Raji (cell line): ENCODE measurements around the gene C17orf100.

Experiments used
- POLR2A ChIP-seq: IDR thresholded peaks from 2 replicates; pipeline ENCODE4 v1.6.1; 2011; ENCODE audit warnings: low read depth, low read length, control low read depth; ENCODE audit not compliant: insufficient read depth

C17orf100 gene

DNA sequence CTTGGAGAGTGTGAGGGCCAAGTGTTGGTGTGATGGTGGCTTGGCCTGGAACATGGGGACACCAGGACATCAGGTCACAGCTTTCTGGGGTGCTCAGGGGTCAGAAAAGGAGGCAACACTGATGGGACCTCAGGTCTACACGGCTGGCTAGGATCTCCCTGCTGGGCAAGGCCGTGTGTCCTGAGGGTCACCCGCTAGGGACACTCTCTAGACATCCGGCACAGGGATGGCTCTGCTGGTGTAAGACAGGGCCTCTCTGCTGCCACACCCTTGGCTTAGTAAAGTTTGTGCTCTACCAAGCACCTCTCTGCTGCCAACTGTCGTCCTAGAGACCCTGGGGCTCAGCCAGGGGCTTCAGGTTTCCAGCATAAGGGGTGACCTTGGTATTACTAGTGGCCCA lies 45.3 kb downstream of the C17orf100 start:
- TF ChIP-seq POLR2A, result no peak

DNA sequence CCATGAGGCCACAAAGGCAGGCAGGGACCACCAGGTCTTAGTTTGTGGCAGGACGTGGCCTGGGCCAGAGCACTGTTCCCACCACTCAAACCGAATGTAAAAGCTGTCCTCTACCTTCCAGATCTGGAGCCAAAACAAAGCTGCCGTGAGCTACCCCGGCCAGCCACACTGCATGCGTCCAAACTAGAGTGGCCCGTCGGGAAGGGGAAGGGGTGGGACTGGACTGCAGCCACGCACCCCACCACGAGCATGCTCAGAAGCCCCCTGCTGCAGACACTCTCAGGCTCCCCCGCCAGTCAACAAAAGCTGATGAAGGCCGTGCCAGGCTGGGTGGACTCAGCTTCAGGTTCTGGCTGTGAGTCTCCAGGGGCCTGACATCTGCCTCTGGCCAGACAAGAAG lies 46.4 kb downstream of the C17orf100 start:
- TF ChIP-seq POLR2A, result no peak

DNA sequence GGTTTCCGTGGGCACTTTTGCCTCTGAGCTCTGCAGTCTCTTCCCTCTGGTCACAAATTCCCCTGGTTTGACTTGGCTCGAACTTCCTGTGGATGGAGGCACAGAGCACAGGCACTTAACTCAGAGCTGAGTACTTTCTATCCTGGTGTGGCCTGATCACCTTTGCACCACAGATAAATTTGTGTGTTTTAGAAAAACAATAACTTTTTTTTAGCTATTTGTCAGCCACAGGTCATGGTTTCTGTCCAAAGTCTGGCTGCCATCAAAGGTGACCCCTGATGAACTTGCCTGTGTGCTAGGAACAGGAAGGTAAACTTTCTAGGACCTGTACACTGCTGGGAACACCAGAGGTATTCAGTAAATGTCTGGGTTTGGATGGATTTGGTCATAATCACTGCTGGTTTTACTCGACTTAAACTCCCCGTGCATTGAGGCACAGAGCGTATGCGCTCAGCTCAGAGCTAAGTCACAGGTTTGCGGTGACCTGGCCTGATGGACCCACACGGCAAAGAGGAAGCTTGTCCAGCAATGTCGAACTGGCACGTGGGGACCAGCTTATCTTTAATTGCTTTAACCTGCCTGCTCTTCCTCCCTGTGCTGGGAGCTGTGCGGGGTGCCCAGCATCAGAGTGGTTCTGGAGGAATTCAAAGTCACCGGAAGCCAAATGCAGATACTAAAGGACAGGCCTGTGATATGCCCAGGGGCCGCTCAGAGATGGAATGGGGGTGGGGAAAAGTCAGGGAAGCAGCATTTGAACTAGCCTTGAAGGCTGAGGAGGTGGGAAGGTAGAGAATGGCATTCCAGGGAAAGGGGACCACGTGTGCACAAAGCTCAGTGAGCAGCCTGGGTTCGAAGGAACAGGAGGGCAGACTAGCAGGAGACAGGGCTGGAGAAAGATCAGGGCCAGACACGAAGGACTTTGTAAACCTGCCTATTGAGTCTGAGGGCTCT lies 48.7 kb downstream of the C17orf100 start:
- no peak for TF ChIP-seq POLR2A

DNA sequence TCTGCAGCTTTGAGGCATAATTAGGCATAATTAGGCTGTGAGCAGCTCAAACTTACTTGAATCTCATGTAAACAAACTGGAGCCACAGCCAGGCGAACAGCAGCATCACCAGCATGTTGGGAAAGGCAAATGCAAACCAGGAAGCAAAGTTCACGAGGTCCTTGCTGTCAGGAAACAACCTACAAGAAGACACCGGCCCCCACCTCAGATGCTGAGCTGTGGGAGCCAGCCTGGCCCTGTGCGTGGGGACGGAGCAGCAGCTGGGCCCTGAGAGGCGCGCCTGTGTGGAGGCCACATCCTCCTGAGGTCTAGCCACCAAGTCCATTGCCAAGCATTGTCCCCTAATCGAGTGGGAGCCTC lies 49.4 kb downstream of the C17orf100 start:
- no peak for TF ChIP-seq POLR2A

DNA sequence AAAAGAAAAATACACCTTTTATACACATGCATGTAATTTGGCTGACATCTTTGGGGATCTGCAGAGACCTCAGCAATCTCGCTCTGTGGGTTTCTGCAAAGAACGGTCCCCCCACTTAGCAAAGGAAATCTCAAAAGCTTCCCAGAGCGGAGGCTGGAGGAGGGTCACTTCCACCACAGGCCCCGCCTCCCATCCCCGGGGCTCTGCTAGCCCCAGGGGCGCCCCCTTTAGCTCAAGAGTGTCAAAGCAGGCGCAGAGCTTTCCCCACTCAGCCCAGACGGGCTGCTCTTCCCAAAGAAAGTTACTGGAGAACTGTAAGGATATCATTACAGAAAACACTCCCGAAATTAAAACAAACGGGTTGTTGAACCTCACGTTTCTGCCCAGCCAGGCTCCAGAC lies 50.2 kb downstream of the C17orf100 start:
- no peak for TF ChIP-seq POLR2A

DNA sequence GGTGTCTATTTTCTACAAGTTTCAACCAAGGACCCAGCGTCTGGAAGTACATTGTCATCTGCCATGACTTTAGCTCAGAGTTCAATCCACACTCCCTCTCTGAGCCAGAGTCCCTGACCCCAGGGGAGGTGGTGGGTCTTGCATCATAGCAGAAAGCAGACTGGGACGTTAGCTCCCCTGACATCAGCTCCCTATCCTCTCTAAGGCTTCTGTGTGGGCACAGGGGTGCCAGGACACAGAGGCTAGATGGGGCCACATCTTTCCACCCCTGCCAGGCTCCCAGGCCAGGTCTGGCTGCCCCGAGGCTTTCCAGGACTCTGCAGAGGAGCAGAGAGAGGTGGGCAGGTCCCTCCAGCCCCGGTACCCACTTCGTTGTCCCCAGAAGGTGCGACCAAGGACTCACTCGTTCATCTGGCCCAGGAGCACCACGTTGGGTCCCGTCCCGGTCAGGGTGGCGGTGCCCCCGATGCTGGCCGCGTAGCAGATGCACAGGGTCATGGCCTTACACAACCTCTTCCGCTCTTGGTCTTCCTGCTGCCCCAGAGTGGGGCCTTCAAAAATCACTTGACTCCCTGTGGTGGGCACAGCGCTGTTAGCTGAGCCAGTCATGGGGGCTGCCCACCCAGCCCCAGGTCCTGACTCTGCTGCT lies 51.1 kb downstream of the C17orf100 start:
- no peak for TF ChIP-seq POLR2A
